Measurements from ENCODE around the gene ITPR2. TPM values are rescaled to one million over a fixed set of nuclear protein-coding genes. Genes with fewer than 3 reads are reported as not detected.

The ITPR2 gene
- total RNA-seq, 1 experiment from 2014 or later = 4.0 TPM

DNA sequence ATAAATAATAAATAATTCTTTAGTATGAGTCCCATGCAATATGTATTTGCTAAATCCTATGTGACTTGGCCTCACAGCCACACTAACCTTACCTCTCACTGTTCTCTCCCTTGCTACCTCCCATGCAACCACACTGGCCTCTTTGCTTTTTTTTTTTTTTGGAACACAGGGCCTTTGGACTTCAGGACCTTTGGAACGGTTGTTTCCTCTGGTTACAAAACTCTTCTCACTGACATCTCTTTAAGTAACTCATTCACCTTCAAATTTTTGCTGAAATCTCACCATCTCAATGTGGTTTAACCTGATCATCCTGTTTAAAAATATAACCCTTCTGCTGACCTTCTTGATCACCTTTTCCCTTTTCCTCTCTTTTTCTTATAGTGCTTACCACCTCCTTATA is 443.7 kb downstream of the ITPR2 start:
- no peaks in the 10 kb centered on the region for H3K9me2 ChIP-seq (replicated peaks; ENCODE audit: low read length)
- no peaks in the 10 kb centered on the region for H3K9me3 ChIP-seq (ENCODE audit: low read length)
- H3K4me2 ChIP-seq (ENCODE audit: low read length) = no peak overlapping the region
- no peak overlapping the region for H2AFZ ChIP-seq (ENCODE audit: low read length)
- H3K4me3 ChIP-seq (ENCODE audit: low read length) = no peak overlapping the region
- TF ChIP-seq, protein P1, sequence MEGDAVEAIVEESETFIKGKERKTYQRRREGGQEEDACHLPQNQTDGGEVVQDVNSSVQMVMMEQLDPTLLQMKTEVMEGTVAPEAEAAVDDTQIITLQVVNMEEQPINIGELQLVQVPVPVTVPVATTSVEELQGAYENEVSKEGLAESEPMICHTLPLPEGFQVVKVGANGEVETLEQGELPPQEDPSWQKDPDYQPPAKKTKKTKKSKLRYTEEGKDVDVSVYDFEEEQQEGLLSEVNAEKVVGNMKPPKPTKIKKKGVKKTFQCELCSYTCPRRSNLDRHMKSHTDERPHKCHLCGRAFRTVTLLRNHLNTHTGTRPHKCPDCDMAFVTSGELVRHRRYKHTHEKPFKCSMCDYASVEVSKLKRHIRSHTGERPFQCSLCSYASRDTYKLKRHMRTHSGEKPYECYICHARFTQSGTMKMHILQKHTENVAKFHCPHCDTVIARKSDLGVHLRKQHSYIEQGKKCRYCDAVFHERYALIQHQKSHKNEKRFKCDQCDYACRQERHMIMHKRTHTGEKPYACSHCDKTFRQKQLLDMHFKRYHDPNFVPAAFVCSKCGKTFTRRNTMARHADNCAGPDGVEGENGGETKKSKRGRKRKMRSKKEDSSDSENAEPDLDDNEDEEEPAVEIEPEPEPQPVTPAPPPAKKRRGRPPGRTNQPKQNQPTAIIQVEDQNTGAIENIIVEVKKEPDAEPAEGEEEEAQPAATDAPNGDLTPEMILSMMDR (conservative IDR thresholded peaks at IDR 0.05; ENCODE audit: low read depth, low read length) = no peak
- TF ChIP-seq EZH2 (IDR thresholded peaks at IDR 0.05; ENCODE audit: low read length, unreplicated experiment) (no peak), EZH2phosphoT487 (IDR thresholded peaks at IDR 0.05; ENCODE audit: borderline replicate concordance, low read length) (no peak)
- H3K36me3 ChIP-seq (ENCODE audit: low read depth, low read length) = no peaks in the 10 kb centered on the region
- H3F3A ChIP-seq (ENCODE audit: low read length, unreplicated experiment) = no peaks in the 10 kb centered on the region
- POLR2A ChIA-PET (ENCODE audit: unreplicated experiment) = no interaction called here
- H3K9ac ChIP-seq (ENCODE audit: low read length) = no peak overlapping the region
- CTCF ChIA-PET = no interaction called here
- H3K27ac ChIP-seq (ENCODE audit: low read length) = no peak overlapping the region
- H3K4me1 ChIP-seq (ENCODE audit: insufficient read depth, low read length) = peaks cover 8% of the 10 kb centered on the region
- no peaks in the 10 kb centered on the region for H3K79me2 ChIP-seq (ENCODE audit: low read length)
- no peak for ATAC-seq
- intact Hi-C loops (cut with micrococcal nuclease) = no loop called here
- DNase-seq = no peak
- H4K20me1 ChIP-seq (ENCODE audit: low read length) = no peaks in the 10 kb centered on the region
- H3K27me3 ChIP-seq (ENCODE audit: low read length) = no peaks in the 10 kb centered on the region
- BruUV-seq (replicated peaks) = no TSS peak

DNA sequence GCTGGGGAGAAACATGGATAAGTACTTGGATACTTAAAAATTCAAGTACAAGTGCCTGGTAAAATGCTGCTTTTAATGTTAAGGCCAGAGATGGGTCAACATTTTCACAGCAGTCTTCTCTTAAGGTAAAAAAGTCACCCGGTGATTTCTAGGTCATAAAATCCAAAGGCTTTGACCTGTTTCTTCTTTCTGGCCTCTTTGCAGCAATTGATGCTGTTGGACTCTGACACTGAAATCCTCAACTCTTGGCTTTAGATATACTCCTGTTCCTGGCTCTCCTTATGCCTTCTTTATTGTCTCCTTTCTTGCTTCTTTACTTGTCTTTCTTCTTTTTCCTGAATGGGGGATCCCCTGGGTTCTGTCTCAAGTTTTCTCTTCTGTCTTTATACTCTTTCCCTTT is 448.5 kb downstream of the ITPR2 start:
- no peaks in the 10 kb centered on the region for H3K79me2 ChIP-seq (ENCODE audit: low read length)
- H3K36me3 ChIP-seq (ENCODE audit: low read depth, low read length) = no peaks in the 10 kb centered on the region
- no peaks in the 10 kb centered on the region for H3K4me1 ChIP-seq (ENCODE audit: insufficient read depth, low read length)
- H3K9ac ChIP-seq (ENCODE audit: low read length) = no peak overlapping the region
- no peak overlapping the region for H3K4me3 ChIP-seq (ENCODE audit: low read length)
- no peak for ATAC-seq
- H3K4me2 ChIP-seq (ENCODE audit: low read length) = no peak overlapping the region
- H3K27ac ChIP-seq (ENCODE audit: low read length) = no peak overlapping the region
- H4K20me1 ChIP-seq (ENCODE audit: low read length) = no peaks in the 10 kb centered on the region
- ChIA-PET POLR2A (ENCODE audit: unreplicated experiment) (no interaction called here), CTCF (no interaction called here)
- no TSS peak for BruUV-seq (replicated peaks)
- no peaks in the 10 kb centered on the region for H3F3A ChIP-seq (ENCODE audit: low read length, unreplicated experiment)
- H2AFZ ChIP-seq (ENCODE audit: low read length) = no peak overlapping the region
- intact Hi-C loops (cut with micrococcal nuclease) = no loop called here
- H3K9me3 ChIP-seq (ENCODE audit: low read length) = no peaks in the 10 kb centered on the region
- no peak for DNase-seq
- H3K27me3 ChIP-seq (ENCODE audit: low read length) = no peaks in the 10 kb centered on the region
- TF ChIP-seq EZH2 (IDR thresholded peaks at IDR 0.05; ENCODE audit: low read length, unreplicated experiment) (no peak), EZH2phosphoT487 (IDR thresholded peaks at IDR 0.05; ENCODE audit: borderline replicate concordance, low read length) (no peak)
- TF ChIP-seq, protein P1 (conservative IDR thresholded peaks at IDR 0.05; ENCODE audit: low read depth, low read length) = no peak
- no peaks in the 10 kb centered on the region for H3K9me2 ChIP-seq (replicated peaks; ENCODE audit: low read length)

DNA sequence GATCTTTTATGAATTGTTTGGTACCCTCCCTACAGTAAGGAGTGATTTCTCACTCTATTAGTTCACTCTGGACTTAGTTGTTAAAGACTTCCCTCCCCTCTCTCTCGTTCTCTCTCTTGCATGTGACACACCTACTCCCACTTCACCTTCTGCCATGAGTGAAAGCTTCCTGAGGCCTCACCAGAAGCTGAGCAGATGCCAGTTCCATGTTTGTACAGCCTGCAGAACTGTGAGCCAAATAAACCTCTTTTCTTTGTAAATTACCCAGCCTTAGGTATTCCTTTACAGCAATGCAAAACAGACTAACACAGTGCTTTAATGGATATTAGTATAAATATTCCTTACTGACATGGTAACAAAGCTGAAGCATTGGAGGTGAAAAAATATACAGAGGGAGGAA is 450.0 kb downstream of the ITPR2 start:
- BruUV-seq (replicated peaks) = no TSS peak
- H3K9me2 ChIP-seq (replicated peaks; ENCODE audit: low read length) = no peaks in the 10 kb centered on the region
- POLR2A ChIA-PET (ENCODE audit: unreplicated experiment) = no interaction called here
- intact Hi-C loops (cut with micrococcal nuclease) = no loop called here
- no peaks in the 10 kb centered on the region for H3K79me2 ChIP-seq (ENCODE audit: low read length)
- H3K27ac ChIP-seq (ENCODE audit: low read length) = no peak overlapping the region
- H3F3A ChIP-seq (ENCODE audit: low read length, unreplicated experiment) = no peaks in the 10 kb centered on the region
- H3K4me1 ChIP-seq (ENCODE audit: insufficient read depth, low read length) = no peaks in the 10 kb centered on the region
- H4K20me1 ChIP-seq (ENCODE audit: low read length) = no peaks in the 10 kb centered on the region
- no peak overlapping the region for H2AFZ ChIP-seq (ENCODE audit: low read length)
- no peak for ATAC-seq
- no peak overlapping the region for H3K4me3 ChIP-seq (ENCODE audit: low read length)
- H3K9ac ChIP-seq (ENCODE audit: low read length) = no peak overlapping the region
- no peak overlapping the region for H3K4me2 ChIP-seq (ENCODE audit: low read length)
- no peaks in the 10 kb centered on the region for H3K27me3 ChIP-seq (ENCODE audit: low read length)
- no peaks in the 10 kb centered on the region for H3K36me3 ChIP-seq (ENCODE audit: low read depth, low read length)
- TF ChIP-seq EZH2 (IDR thresholded peaks at IDR 0.05; ENCODE audit: low read length, unreplicated experiment) (no peak), EZH2phosphoT487 (IDR thresholded peaks at IDR 0.05; ENCODE audit: borderline replicate concordance, low read length) (no peak)
- TF ChIP-seq, protein P1 (conservative IDR thresholded peaks at IDR 0.05; ENCODE audit: low read depth, low read length) = no peak
- DNase-seq = no peak
- H3K9me3 ChIP-seq (ENCODE audit: low read length) = no peaks in the 10 kb centered on the region
- CTCF ChIA-PET = no interaction called here

Measured in PC-3 (cell line).